GM19372 (cell line): ENCODE measurements around the gene SPTB.

Experiments used
- ATAC-seq: cut with Tn5 transposase; IDR thresholded peaks from one replicate; pipeline ENCODE4 v1.9.1; 2021; ENCODE audit warnings: mild to moderate bottlenecking, low read depth, moderate library complexity; ENCODE audit not compliant: unreplicated experiment

Gene SPTB

DNA sequence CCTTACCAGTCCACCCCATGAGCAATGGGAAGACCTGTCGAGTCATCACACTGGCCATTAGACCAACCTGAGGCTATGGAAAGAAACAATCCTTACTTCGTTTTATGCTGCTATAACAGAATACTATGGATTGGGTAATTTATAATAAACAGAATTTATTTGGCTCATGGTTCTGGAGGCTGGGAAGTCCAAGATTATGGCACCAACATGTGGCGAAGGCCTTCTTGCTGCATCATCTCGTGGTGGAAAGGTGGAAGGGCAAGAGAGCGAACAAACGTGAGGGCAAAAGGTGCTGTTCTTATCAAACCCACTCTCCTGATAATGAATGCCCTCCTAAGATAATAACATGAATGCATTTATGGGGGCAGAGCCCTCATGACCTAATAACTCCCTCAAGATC is 9.6 kb upstream of the SPTB start:
- ATAC-seq, result no peak

DNA sequence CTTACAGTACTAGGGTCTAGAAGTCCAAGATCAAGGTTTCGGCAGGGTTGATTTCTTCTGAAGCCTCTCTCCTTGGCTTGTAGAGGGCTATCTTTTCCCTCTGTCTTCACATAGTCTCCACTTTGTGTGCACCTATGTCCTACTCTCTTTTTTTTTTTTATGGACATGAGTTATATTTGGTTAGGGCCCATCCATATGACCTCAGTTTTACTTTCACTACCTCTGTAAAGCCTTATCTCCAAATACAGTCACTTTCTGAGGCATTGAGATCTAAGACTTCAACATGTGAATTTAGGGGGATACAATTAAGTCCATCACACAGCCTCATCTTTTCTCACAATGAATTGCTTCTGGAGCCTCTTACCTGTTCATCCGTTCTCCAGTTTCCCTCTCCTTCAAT is 5.9 kb upstream of the SPTB start:
- no peak for ATAC-seq

DNA sequence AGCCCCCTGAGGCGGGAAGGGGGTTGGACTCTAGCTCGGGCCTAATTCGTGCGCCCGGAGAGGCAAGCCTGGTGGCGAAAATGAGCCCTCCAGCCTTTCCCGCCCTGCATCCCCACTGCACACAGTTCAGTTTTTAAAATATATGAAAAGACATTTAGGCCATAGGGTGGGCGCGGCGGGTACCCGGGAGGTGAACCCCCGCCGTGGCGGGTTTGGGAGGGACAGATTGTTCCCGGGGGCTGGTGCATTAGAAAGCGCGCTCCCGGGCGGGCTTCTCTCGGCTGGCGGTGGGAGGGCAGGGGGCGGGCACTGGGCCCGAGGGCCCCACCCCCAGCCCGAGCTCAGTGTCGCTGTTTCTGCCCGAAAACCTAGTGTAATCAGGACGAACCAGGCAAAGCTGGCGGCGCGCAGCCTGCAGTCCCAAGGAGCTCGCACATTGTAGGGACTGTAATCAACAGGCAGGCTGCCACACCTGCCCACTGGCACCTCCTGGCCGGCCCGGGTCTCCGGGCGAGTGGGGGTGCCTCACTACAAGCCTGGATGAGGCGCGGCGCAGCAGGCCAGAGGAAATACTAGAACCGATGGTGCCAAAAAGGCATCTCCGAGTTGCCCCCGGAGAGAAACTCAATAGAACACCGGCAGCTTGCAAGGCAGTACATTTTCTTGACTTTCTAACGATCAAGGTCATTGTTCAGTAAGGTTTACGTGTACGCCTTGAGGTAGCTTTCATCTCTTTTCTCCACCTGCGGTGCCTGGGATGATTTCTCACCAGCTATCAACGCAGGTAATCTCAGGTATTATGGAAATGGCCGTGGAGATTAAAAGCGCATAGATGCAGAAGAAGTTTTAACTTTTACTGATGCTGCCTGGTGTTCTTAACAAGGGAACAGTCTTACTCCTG is 764 bp upstream of the SPTB start:
- no peak for ATAC-seq

GRCh38 chr14:64878837-64879634 is 671 bp downstream of the SPTB start:
- no peak for ATAC-seq

DNA sequence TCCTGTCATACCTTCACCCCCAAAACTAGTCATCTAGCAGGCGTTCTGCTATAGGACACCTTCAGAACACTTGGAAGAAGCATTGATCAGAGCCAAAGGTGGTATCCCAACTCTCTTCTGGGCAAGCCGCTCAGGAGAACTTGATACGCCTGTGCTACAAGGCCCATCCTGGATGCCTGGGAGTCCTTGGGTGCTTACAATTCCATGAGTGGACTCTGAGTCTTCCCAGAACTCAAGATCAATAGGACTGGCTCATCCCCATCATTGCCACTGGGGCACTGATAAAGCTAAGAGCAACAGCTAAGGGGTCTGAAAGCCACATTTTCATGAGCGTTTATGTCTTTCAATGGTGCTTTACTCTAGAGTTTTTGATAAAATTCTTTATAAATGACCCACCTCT is 1.9 kb downstream of the SPTB start:
- no peak for ATAC-seq

DNA sequence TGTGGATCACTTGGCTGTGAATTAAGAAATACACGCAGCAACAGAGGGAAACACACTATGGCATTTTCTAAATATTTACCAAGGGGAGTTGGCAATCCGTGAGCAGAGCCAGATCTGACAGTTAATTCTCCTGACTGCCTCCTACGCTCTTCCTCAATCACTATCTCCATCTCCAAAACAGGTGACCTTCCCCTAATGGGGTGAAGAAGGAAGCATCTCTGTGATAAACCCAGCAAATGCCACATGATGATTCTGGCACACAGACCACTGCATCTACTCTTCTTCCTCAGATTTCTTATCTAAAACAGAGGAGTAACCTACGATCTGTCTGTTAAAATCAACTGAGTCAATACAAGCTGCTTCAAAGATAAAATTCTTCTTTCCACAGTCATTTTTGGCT is 4.4 kb downstream of the SPTB start:
- ATAC-seq, result no peak

DNA sequence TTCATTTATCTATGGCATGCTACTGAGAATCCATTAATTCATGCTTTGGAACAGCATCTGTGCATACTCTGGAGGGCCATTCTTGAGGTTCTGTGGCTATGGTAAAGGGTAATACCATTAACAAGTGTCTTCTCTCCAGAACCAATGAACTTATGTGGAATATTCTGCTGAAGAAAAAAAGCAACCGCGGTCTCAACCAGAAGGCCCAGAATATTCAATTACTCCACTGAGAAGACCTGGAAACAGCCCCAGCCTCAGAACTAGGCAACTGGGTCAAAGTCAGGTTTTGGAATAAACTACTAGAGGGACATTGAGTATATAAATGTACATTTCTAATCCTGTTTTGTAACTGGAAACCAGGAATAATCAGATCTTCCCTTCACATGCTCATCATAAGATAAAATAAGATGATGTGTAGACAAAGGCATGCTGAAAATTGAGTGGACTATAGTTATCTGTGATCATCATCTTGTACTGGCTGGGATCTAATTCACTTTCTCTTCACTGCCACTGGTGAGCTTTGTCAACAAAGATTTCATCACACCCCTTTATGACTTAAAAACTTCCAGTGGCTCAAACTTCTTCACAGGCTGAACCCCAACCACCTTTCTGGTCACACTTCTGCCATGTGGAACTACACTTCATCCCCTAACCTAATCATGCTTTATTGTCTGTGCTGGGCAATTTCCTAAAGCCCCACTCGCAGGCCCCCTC is 6.0 kb downstream of the SPTB start:
- ATAC-seq, result no peak

GRCh38 chr14:64871344-64871743 is 8.4 kb downstream of the SPTB start:
- ATAC-seq, result no peak

- no peak for ATAC-seq
Measured at GRCh38 chr14:64870160-64870559, 9.5 kb downstream of the SPTB start.

DNA sequence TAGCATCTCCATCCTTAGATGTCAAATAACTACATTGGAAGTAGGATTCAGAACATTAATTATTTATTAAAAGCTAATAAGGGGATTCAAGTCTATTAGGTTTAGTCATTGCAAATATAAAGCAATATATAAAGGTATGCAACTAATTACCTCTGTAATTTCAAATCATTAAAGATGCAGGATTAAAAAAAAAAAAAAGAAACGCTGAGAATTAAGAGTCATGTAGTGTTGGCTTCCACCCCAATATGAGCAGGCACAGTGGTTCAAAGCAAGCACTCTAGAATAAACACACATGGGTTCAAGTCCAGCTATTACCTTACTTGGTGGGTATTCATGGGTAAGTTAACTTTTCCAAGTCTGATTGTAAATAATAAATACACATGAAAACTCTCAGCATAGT is 10.9 kb downstream of the SPTB start:
- ATAC-seq, result no peak

- no peak for ATAC-seq
Measured at GRCh38 chr14:64868379-64868778, 11.3 kb downstream of the SPTB start.

DNA sequence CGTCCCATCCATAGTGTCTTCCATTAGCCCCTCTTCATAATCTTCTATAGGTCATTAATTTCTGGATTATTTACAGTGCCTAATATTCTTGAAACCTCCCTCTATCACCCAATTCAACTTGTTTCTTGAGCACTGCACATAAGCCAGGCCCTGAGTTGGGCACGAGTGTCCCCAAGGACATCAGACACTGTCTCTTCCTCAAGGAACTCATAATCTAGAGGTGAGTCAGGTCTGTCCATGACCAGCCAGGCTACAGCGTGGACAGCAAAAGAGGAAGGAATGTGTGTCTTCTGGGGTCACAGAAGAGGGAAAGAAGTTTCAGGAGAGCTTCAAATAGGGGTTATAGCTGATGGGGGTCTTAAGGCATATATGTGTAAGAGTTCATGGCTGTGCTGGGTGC is 12.5 kb downstream of the SPTB start:
- ATAC-seq, result no peak

DNA sequence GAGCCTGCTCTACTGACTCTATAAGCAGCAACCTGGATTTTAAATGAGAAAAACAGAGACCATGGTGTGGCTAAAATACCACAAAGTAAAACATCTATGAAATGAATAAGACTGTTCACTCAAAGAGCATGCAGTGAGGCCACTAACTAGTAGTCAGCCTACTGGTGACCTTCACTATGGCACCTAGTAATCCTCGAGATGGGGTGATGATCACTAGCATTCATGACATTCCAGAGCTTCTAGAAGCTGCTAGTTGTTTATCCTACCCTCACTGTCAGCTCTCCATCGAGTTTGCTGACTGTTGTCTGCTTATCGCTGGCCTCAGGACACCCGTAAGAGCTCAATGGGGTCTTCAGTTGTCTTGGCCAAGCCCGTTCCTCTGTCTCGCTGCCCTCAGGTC is 13.7 kb downstream of the SPTB start:
- ATAC-seq, result no peak

DNA sequence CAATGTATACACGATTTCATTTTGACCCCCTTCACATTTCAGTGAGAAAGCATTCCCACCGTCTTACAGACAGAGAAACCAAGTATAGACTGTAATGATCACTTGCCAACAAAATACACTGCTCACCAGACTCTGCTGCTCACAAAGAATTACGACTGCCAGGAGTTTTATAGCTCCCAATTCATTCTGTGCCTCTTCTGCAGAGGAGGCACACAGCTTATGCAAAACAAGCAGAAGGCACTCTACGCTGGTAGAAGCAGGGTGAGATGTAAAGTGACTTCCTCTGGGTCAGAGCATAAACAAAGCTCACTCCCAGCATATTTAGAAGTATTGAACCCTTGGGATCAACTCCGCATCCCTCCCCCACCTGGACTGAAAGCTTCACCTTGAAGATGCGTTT is 14.6 kb downstream of the SPTB start:
- ATAC-seq, result no peak

GRCh38 chr14:64864258-64864657 is 15.4 kb downstream of the SPTB start:
- ATAC-seq, result no peak

DNA sequence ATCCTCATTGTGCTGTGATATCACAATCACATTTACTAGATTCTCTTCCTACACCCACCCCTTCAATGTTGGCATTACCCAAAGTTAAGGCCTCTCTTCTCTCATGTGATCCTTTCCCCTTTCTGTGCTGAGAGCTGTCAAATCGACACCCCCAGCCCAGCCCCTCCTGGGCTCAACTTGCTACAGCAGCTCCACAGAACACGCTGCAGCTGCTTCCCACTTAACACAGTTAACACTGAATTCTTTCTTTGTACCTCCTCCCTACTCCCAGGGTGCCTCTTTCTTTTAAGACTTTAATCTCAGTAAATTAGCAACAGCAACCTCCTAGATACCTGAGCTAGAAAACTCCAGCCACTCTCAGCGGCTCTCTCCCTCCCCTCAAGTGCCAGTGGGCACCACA is 17.8 kb downstream of the SPTB start:
- no peak for ATAC-seq

DNA sequence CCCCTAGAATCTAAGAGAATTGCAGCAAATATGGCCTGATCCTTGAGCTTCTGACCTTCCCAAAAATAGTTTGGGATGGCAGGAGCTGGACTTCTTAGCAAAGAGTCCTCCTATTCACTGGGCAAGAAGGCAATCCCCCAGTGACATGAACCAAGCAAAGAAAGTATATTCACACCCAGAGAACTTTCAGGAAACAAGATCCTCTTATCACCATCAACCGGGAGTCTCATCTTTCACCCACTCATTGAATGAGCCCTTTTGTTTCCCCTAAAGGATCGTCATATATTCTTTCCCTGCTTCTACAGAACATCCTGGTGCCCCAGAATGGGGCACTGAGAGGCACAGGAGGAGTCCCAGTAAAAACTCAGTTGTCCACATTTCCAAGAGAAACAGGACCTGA is 19.7 kb downstream of the SPTB start:
- ATAC-seq, result no peak

DNA sequence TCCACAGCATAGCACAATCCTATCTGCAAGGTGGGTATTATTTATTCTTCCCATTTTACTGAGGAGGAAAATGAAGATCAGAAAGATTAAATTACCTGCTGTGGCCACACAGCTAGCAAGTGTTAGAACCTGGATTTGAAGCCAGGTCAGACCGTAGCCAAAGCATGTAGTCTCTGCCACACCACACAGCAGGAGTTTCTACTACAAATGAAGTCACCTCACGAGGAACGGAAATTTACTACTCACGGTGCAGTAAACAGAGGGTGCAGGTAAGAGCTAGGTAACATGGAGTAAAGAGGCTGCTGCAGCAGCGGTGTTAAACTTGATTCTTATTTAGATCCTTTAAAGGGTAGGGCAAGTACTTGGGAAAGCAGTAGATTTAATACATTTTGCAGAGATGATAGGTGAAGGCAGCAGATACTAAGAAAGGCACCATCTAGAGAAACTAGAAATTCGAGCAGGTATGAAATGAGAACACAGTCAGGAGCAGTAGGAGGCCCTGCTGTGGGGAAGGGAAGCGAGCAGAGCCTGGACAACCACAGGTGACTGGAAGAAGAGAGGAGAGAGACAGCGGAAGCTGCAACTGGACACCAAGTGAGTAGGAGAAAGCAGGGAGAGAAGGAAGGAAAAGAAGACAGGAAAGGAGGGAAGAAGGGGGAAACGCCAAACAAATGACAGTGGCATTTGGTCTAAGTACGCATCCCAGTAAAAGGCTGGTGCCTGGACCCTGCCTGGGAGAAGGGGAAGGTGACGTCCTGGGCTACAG is 21.5 kb downstream of the SPTB start:
- no peak for ATAC-seq

GRCh38 chr14:64856529-64857445 is 22.9 kb downstream of the SPTB start:
- ATAC-seq, result no peak
